ENCODE data around the gene FAM78A.
A peak's percentile ranks its signal among the peaks of the same experiment; 100 is the strongest.

FAM78A gene, protein sequence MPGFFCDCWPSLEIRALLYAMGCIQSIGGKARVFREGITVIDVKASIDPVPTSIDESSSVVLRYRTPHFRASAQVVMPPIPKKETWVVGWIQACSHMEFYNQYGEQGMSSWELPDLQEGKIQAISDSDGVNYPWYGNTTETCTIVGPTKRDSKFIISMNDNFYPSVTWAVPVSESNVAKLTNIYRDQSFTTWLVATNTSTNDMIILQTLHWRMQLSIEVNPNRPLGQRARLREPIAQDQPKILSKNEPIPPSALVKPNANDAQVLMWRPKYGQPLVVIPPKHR

DNA sequence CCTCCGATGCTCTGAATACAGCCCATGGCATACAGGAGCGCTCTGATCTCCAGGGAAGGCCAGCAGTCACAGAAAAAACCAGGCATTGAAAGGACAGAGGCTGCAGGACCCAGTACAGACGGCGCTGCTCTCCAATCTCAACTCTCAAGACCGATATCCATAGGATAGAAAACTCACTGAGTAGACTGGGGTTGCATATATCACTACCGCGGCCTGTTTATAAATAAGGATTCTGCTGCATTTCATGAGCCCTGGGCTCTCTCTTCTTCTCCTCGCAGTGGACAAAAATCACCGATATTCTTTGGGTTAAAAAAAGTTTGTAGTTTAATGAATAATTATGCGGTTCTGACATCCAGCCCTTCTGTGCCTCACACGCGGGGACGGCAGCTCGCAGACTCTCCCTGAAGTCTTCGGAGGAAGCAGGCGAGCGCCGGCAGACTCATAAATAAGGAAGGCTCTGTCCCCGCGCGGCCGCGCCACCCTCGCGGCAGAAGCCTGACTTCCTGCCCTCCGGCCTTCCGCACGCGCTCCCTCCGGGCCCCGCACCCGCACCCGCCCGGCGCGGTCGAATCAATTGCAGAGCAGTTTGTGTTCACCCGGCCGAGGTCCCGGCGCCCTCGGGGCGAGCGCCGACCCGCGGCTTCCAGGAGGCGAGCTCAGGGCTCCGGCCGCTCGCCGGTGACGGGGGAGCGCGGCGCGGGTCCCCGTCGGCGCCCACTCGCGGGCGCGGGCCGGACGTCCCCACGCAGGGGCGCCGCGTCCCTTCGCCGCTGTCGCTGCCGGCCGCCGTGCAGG is at the start of gene FAM78A:
TSS of gene FAM78A (minus strand) at position 417 of the 795 bp plus-strand sequence. CDS start at position 86, 331 bp downstream.
- no peak for DNase-seq (ENCODE audit: low read depth in 2 of 2)

DNA sequence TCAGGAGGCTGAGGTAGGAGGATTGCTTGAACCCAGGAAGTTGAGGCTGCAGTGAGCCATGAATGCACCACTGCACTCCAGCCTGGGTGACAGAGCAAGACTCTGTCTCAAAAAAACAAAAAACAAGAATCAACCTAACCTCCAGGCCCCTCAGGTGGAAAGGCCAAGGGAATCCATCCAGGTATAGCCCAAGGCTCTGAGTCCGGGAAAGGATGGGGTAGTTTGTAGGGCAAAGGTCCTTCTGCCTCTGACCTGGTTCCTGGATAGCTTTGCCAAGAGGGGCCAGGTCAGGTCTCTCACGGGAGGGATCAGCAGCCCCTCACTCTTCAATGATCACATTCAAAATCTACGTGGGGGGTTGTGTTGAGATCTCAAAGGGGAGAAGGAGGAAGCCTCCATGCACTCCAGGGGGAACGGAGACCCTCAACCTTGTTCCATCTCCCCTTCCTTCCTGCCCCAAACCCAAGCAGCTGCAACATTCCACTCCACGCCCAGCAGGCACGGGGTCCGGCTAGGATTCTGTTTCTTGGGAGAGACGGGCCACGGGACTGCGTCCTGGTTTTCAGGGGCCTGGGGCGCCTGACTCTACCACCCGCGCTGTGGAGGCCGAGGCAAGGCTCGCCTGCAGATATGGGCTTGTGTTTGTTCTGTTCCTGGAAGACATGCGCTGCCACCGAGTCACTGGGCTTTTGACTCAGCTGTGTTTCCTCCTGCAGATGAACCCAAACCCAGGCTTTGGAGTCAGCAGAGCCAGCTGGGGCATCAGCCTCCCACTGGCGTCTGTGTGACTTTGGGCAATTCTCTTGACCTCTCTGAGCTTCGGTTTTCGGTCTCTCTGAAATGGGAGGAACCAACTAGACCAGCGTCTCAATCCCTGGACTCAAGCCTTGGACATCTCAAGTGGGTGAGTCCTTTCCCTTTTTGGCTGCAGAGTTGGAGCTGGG is 48.7 kb upstream of the FAM78A start:
- DNase-seq (ENCODE audit: low read depth in 2 of 2) = no peak

DNA sequence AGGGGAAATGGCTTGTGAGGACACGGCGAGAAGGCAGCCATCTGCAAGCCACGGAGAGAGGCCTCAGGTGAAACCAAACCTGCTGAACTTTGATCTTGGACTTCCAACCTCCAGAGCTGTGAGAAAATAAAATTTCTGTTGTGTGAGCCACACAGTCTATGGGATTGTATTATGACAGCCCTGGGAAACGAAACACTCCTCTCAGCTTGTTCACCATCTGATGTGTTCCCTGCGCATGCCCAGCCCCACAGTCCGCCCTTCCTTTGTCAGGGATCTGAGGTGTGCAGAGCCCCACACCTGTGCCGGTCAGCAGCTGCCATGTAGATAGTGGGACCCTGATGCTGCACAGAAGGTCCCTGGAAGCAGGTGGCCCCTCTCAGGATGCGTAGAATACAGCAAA is 47.3 kb upstream of the FAM78A start:
- no peak for DNase-seq (ENCODE audit: low read depth in 2 of 2)

DNA sequence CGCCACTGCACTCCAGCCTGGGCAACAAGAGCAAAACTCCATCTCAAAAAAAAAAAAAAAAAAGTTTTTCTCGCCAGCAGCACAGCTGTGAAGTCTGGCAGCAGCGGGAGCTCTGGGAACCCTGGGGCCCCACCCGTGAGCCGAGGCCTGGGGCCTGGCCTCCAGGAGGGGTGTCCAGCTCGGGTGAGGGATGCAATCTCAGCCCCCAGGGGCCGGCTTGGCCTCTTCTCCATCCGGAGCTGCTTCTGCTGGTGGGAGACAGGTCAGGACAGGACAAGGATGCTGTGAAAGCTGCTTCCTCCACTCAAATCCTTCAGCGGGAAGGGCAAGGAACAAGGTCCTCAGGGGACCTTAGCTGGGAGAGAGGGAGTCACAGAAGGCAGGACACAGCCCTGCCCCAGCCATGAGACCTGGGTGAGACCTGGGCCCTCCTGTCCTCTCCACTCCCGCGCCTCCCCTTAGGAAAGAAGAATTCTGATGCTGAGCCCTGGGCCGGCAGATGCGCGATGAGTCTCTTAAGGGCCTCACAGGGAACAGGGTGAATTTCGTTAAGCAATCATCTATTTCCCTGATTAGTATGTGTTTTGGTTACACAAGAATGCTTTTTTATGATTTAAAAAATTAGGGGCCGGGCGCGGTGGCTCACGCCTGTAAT is 43.8 kb upstream of the FAM78A start:
- no peak for DNase-seq (ENCODE audit: low read depth in 2 of 2)

DNA sequence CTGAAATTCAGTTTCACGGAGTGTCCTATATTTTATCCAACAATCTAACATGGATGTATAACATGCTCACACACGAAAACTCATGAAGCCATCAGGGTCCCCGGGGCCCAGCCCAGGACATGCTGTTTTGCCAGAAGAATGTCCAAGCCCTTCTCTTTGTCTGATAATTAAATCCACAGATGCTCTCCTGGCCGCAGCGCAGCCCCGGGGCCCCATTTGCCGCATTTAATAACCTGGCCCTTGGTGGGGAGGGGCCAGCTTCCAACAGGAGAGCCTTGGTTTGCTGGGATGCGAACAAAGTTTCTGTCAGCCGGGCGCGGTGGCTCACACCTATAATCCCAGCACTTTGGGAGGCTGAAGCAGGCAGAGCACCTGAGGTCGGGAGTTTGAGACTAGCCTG is 43.2 kb upstream of the FAM78A start:
- no peak for DNase-seq (ENCODE audit: low read depth in 2 of 2)

DNA sequence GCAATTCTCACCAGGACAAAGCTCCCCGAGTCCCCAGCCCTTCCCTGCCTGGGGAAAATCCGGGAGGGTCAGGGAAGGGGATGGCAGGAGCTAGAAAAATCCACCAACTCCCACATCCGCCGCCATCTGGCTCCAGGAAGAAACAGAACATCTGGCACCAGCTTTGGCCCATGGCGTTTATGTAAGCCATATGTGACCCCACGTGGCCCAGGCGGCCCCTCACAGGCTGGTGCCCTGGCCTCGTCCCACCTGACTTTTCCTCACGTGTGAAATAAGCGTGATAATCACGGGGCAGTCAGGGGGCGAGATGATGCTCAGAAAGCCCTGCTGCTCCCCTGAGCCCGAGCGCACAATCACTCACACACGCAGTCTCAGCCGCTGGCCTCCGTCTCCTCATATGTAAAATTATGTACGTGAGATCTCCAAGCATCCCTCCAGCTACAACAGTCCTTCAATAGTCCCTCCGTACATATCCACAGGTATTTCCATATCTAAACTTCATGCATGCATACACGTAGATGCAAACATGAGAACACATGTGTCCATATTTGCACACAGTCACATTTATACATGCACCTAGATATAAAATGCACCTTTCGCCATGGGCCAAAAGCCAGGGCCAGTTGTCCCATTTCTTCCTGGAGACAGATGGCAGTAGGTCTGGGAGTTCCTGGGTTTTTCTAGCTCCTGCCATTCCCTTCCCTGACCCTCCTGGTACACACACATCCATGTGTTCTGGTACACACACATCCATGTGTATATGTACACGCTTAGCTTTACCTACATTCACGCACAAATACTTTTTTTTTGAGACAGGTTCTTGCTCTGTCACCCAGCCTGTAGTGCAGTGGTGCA is 42.1 kb upstream of the FAM78A start:
- DNase-seq (ENCODE audit: low read depth in 2 of 2) = no peak

DNA sequence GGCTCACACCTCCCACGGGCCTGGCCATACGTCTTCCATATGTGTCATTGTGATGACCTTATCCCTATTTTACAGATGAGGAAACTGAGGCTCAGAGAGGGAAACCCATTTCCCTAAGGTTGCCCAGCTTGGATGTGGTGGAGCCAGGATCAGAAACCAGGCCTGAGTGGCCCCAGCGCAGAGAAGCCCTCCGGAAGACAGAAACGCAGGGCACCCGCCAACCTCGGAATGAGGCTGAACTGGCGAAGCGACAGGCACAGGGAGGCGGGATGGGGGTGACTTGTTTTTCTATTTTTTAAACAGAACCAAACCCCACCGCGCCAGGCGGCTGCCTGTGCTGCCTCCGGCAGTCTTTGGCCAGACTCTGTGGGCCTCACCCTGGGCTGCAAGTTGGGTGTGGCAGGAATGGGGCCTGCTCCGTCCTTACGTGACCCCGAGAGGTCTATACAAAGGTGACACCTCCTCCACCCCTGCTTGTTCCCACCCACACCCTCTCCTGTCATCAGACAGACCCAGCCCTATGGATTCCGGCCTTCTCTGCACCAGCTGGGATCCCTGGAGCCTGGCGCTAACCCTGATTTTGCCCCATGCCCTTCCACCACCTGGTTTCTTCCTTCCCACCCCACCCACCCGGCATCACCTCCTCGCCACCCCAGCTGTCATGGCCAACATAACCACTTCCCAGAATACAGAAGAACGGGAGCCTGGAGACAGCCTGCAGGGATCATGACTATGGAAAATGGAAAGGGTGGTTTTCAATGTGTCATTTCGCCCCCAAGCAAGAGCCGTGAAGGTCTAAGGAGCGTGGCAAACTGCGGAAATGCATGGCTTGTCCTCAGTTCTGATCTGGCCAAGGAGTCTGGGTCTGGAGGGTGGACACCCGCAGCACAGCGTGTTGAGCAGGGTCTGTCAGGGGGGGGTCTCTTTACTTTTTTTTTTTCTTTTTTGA is 36.8 kb upstream of the FAM78A start:
- no peak for DNase-seq (ENCODE audit: low read depth in 2 of 2)

DNA sequence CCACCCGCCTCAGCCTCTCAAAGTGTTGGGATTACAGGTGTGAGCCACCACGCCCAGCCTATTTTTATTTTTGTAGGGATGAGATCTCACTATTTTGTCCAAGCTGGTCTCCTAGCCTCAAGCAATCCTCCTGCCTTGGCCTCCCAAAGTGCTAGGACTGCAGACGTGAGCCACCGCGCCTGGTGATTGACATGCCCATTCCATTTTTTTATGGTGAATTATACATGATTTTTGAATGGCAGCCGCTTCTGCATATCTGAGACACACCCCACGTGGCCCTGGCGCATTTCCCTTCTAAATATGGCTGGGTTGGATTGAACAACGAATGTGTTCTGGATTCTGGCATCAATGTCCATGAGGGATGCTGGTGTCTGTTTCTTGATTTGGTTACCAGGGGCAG is 35.9 kb upstream of the FAM78A start:
- no peak for DNase-seq (ENCODE audit: low read depth in 2 of 2)

DNA sequence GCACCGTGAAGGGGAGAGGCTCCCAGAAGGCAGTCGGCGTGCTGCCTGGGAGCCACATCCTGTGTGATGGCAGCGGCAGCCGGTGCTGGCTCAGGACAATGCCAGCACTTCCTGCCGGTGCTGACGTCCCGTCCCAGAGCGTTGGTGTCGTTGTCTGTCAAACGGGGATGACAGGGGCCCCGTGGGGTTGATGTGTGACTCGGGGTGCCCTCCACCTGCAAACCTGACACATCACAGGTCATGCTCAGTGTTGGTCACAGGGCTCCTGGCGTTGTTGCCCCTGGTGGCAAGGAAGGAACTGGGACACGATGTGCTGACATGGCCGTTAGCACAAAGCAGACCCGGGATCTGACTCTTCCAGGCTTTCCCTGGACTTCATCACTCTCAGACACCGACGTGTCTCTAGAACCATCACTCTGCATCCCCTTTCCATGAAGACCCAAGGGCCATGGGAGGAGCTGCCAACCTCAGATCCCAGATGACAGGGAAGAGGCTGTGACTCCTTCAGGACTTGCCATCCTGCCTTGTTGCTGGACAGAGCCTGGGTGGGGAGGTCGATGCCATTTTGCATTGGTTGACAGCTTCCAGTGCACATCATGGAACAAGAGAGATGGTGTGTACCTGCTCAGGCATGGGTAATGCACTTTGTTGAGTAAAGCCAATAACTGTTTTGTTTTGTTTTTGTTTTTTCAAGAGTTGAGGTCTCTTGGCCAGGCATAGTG is 34.7 kb upstream of the FAM78A start:
- DNase-seq (ENCODE audit: low read depth in 2 of 2) = peak; percentile 18 to 44

DNA sequence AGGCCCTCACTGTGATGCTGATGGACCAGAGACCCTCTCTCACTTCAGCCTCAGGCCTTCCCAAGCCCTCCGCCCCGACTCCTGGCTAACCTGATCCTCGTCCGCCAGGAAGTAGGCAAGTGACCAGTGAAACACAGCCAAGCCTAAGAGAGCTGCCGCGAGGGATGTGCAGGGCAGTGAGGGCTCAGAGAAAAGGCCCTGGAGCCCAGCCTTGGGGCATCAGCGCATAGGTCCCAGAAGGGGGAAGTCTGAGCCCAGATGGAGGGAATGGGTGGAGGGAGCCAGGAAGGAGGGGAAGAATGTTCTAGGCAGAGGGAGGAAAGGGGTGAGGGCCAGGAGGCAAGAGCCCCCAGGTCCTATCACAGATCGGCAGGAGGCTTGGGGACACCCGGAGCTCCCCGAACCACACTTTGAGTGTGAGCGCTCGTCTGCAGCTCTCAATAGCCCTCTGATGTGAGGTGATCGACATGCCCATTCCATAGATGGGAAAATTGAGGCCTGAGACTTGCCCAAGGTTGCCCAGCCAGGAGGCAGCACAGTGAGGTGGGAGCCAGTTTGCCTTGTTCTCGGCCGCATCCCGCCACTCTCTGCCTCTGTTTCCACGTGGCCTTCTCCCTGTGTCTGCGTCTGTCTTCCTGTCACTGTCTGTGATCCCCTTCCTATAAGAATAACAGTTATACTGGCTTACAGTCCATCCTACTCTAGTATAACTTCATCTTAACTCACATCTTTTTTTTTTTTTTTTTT is 33.4 kb upstream of the FAM78A start:
- no peak for DNase-seq (ENCODE audit: low read depth in 2 of 2)

DNA sequence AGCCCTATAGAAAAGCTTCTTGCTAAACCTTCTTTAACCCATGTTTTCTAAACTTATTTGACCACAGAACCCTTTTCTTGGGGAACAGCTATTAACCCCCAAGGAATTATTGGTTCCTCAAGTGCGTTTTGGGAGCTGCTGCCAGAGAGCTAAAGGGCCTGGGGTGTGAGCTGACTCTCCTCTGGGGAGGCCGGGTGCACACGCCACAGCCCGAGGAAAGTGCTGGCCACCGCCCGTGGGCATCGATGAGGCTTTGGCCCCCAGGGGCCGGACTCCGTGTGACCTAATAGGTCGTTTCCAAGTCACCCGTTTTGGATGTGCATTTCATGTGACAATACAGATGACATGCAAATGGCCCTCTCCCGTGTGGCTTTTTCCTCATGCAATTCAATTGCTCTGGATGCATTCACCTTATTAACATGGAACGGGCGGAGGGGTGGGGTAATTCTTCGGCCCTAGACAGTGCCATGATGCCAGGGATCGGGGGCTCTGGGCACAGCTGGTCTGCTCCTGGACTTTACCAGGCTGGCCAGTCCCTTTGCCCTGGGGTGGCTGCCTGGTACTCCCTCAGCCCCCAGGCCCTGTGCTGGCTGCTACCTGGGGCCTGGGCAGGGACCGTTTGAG is 32.7 kb upstream of the FAM78A start:
- no peak for DNase-seq (ENCODE audit: low read depth in 2 of 2)

DNA sequence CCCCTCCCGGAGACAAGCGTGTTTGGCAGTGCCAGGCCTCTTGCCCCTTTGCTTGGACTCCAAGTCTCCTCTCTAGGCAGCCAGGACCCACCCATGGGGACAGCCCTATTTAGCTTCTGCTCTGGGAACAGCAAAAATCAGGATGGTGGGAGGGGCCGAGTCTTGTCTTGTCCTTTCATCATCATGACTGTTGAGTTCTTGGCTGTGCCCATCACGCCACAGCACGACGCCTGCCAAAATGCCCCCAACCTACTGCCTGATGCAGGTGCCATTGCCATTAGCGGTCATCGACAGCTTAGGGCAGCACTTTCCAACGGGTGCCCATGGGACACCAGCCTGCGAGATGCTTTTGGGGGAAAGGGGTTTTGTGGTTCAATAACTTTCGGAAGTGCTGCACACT is 32.1 kb upstream of the FAM78A start:
- DNase-seq (ENCODE audit: low read depth in 2 of 2) = no peak

DNA sequence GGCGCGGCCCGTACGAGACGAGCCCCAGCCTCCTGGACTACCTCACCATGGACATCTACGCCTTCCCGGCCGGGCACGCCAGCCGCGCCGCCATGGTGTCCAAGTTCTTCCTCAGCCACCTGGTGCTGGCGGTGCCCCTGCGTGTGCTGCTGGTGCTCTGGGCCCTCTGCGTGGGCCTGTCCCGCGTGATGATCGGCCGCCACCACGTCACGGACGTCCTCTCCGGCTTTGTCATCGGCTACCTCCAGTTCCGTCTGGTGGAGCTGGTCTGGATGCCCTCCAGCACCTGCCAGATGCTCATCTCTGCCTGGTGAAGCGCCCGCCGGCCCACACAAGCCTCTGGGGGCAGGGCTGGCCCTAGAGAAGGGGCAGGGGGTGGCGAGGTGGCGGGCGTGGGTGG is 31.7 kb upstream of the FAM78A start:
- no peak for DNase-seq (ENCODE audit: low read depth in 2 of 2)

DNA sequence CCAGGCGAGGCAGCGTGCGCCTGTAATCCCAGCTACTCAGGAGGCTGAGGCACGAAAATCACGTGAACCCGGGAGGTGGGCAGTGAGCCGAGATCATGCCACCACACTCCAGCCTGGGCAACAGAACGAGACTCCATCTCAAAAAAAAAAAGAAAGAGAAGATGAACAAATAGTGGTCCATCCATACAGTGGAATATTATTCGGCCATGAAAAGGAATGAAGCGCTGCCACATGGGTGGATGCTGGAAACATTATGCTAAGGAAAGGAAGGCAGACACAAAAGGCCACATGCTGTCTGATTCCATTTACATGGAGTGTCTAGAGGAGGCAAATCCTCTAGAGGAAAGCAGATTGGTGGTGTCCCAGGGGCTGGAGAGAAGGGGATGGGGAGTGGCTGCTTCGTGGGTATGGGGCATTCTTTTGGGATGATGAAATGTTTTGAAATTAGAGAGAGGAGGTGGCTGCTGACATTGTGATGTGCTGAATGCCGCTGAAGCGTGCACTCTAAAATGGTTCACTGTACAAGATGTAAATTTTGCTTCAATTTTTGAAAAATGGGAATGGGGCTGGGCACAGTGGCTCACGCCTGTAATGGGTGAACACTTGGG is 30.2 kb upstream of the FAM78A start:
- no peak for DNase-seq (ENCODE audit: low read depth in 2 of 2)

DNA sequence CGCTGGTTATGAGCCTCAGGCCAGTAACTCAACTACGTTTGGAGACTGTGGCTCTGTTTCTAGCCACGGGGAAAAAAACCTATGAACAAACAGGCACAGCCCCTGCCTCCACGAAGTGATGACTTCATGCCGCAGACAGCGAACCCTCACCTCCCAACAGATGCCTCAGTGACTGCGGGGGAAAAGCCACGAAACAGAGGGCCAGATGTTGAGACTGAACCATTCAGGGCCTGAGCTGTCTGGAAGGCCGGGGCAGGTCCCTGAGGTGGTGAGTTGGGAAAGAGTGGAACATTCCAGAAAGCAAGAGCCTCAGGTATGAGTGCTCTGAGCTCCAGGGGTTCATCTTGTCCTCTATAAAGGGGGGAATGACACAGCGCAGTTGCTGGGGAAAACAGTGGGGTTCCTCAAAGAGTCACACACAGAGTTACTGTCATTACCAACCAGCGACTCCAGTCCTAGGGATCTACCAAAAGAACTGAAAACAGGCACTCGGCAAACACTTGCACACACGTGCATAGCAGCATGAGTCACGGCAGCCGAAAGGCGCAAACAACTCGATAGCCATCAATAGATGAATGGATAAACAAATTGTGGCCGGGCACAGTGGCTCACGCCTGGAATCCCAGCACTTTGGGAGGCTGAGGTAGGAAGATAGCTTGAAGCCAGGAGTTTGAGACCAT is 28.5 kb upstream of the FAM78A start:
- DNase-seq (ENCODE audit: low read depth in 2 of 2) = no peak

DNA sequence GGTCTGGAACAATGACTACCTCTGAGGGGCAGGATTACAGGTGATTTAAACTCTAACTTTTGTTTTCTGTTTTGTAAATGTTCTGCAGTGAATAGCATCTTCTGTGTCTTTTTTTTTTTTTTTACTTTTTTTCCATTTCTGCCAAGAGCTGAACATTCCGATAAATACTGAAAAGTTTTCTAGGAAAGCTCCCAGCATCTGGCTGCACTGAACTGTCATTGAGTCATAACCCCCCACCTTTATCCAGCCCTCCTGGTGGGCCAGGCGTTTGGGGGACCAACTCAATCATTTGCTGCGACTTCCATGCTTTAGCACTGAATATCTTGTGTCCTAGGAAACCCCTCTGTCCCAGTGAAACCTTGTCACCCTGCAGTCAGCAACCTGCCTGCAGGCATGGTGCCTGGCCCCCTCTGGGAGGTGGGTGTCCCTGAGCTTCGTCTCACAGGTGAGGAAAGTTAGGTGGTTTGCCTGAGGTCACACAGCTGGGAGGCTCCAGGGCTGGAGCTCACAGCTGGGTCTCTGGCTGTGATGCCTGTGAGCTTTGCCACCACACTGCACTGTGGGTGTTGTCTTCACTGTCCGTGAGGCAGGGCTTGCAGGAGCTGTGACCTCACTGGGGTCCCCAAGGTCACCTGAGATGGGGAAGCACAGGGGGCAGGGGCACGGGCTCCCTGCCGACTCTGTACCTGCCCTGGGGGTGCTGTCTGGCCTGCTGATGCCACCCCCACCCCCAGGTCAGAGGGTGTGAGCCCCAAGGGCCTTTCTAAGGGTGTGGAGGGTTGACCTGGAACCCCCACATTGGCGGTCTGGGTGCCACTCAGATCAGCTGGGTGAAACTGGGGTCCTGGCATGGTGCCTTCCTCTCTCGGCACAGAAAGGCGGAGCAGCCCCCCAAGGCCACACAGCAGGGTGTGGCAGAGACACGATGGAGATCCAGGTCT is 27.3 kb upstream of the FAM78A start:
- DNase-seq (ENCODE audit: low read depth in 2 of 2) = no peak

All from stimulated activated CD4-positive, alpha-beta T cell treated with anti-CD3 and anti-CD28 coated beads, Interleukin-12 subunit alpha, Interleukin-12 subunit beta, amount 100 ng/mL, for 24 hours (primary cell).